ENCODE results near the gene LUM. TPM values are rescaled to one million over a fixed set of nuclear protein-coding genes. Genes with fewer than 3 reads are reported as not detected.

Gene LUM
- polyA plus RNA-seq, 3 donors = not detected

DNA sequence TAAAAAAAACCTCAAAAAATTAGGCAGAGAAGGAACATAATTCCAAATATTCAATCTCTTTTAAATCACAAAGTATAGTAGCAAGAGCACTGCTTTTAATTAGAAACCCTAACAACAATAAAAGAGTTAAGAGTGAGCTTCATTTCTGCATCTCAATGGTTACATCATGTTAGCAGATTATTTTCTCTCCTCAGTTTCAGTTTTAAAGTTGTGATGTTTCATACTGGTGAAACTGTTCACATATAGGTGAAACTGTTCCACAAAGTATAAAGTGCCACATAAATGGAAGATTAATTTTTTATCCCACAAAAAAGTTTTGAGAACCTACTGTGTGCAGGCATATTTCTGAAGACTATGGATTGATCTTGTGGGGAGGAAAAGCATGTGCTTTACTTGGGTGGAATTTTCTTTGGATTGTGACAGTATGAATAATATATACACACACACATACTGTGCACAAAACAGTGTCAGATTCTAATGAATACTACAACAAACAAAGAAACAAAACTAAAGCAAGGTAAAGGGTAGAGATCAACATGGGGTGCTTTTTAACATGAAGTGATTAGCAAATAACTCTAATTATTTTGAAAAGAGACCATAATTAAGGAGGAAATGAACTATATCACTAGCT is 17.1 kb downstream of the LUM start:
- peaks cover 2% of the 10 kb centered on the region for H3K4me1 Mint-ChIP-seq
- Histone ChIP-seq H2AFZ (ENCODE audit: insufficient read depth, low read depth, low read length, poor library complexity, severe bottlenecking) (no peak overlapping the region), H3K36me3 (replicated peaks in 1 of 2; ENCODE audit: control insufficient read depth in 1 of 2, insufficient read depth in 2 of 2, low read length in 2 of 2) (no peaks in the 10 kb centered on the region), H3K4me2 (replicated peaks; ENCODE audit: extremely low read depth, low read length, poor library complexity, severe bottlenecking) (no peak overlapping the region), H3K9me3 (replicated peaks in 1 of 2; ENCODE audit: control insufficient read depth in 1 of 2, insufficient read depth in 1 of 2, low read length in 2 of 2) (peaks cover 3 to 9% of the 10 kb centered on the region in 2 donors), H3K4me1 (ENCODE audit: control insufficient read depth in 1 of 2, insufficient read depth in 2 of 2, low read length in 2 of 2) (no peaks in the 10 kb centered on the region), H3K27me3 (ENCODE audit: control insufficient read depth in 2 of 2, insufficient read depth in 2 of 2, low read length in 2 of 2) (no peaks in the 10 kb centered on the region), H3K4me3 (replicated peaks in 1 of 3; ENCODE audit: low read depth in 2 of 3, low read length in 3 of 3) (no peak overlapping the region), H3K9ac (ENCODE audit: insufficient read depth, low read length, poor library complexity, severe bottlenecking) (no peak overlapping the region), H3K79me2 (ENCODE audit: insufficient read depth, low read length) (no peaks in the 10 kb centered on the region), H3K27ac (ENCODE audit: low read depth in 1 of 2, low read length in 2 of 2) (no peak overlapping the region), H4K20me1 (ENCODE audit: insufficient read depth, low read length) (no peaks in the 10 kb centered on the region)
- no peaks in the 10 kb centered on the region for H3K36me3 Mint-ChIP-seq
- peaks cover 11 to 19% (median 15%) of the 10 kb centered on the region in 7 donors for H3K9me3 Mint-ChIP-seq
- no peak overlapping the region for H3K4me3 Mint-ChIP-seq
- no peak overlapping the region for H3K27ac Mint-ChIP-seq
- TF ChIP-seq, protein P1, sequence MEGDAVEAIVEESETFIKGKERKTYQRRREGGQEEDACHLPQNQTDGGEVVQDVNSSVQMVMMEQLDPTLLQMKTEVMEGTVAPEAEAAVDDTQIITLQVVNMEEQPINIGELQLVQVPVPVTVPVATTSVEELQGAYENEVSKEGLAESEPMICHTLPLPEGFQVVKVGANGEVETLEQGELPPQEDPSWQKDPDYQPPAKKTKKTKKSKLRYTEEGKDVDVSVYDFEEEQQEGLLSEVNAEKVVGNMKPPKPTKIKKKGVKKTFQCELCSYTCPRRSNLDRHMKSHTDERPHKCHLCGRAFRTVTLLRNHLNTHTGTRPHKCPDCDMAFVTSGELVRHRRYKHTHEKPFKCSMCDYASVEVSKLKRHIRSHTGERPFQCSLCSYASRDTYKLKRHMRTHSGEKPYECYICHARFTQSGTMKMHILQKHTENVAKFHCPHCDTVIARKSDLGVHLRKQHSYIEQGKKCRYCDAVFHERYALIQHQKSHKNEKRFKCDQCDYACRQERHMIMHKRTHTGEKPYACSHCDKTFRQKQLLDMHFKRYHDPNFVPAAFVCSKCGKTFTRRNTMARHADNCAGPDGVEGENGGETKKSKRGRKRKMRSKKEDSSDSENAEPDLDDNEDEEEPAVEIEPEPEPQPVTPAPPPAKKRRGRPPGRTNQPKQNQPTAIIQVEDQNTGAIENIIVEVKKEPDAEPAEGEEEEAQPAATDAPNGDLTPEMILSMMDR (IDR thresholded peaks at IDR 0.05) = no peak
- no peak for DNase-seq
- intact Hi-C loops (cut with micrococcal nuclease) = no loop called here
- H3K27me3 Mint-ChIP-seq (ENCODE audit: low read depth in 3 of 3) = no peaks in the 10 kb centered on the region

DNA sequence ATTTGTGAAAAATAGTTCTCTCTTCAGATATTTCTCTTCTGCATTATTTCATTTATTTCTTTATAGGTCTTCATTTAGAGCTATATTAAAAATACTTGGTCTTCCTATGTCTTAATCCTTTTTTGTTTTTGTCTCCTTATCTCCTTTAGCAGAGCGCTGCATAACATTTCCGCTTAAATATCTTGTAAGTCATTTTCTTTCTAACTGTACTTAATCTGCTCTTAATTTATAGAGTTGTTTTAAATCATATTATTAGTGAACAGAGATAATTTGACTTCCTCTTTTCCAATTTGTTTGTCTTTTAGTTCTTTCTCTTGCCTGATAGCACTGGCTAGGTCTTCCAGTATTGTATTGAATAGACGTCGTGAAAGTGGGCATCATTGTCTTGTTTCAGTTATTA is 18.0 kb downstream of the LUM start:
- Histone ChIP-seq H3K4me1 (ENCODE audit: control insufficient read depth in 1 of 2, insufficient read depth in 2 of 2, low read length in 2 of 2) (no peaks in the 10 kb centered on the region), H3K27ac (ENCODE audit: low read depth in 1 of 2, low read length in 2 of 2) (no peak overlapping the region), H2AFZ (ENCODE audit: insufficient read depth, low read depth, low read length, poor library complexity, severe bottlenecking) (no peak overlapping the region), H3K4me3 (replicated peaks in 1 of 3; ENCODE audit: low read depth in 2 of 3, low read length in 3 of 3) (no peak overlapping the region), H3K4me2 (replicated peaks; ENCODE audit: extremely low read depth, low read length, poor library complexity, severe bottlenecking) (no peak overlapping the region), H3K27me3 (ENCODE audit: control insufficient read depth in 2 of 2, insufficient read depth in 2 of 2, low read length in 2 of 2) (no peaks in the 10 kb centered on the region), H3K9ac (ENCODE audit: insufficient read depth, low read length, poor library complexity, severe bottlenecking) (no peak overlapping the region), H3K9me3 (replicated peaks in 1 of 2; ENCODE audit: control insufficient read depth in 1 of 2, insufficient read depth in 1 of 2, low read length in 2 of 2) (peaks cover 4 to 9% of the 10 kb centered on the region in 2 donors), H3K36me3 (replicated peaks in 1 of 2; ENCODE audit: control insufficient read depth in 1 of 2, insufficient read depth in 2 of 2, low read length in 2 of 2) (no peaks in the 10 kb centered on the region), H3K79me2 (ENCODE audit: insufficient read depth, low read length) (no peaks in the 10 kb centered on the region), H4K20me1 (ENCODE audit: insufficient read depth, low read length) (no peaks in the 10 kb centered on the region)
- DNase-seq = no peak
- H3K9me3 Mint-ChIP-seq = peaks cover 12 to 24% (median 19%) of the 10 kb centered on the region in 7 donors
- H3K4me3 Mint-ChIP-seq = no peak overlapping the region
- WGBS (ENCODE audit: insufficient coverage) = no CpG with 5 or more reads among the region's 4 CpGs
- H3K27ac Mint-ChIP-seq = no peak overlapping the region
- H3K27me3 Mint-ChIP-seq (ENCODE audit: low read depth in 3 of 3) = no peaks in the 10 kb centered on the region
- no peaks in the 10 kb centered on the region for H3K36me3 Mint-ChIP-seq
- TF ChIP-seq, protein P1 (IDR thresholded peaks at IDR 0.05) = no peak
- peaks cover under 1% of the 10 kb centered on the region for H3K4me1 Mint-ChIP-seq
- intact Hi-C loops (cut with micrococcal nuclease) = no loop called here
